HepG2 (cell line): ENCODE measurements around the gene DLAT. TPM values are rescaled to one million over a fixed set of nuclear protein-coding genes. Genes with fewer than 3 reads are reported as not detected.

Experiments
- AGO2 ChIP-seq: fragments of 200-400 bp; formaldehyde crosslinking; optimal IDR thresholded peaks from 2 replicates; pipeline ENCODE3; 2017; ENCODE audit warnings: mild to moderate bottlenecking, low read depth, low read length, moderate library complexity
- CAMTA2 ChIP-seq: sonication (generic); formaldehyde crosslinking; IDR thresholded peaks from 2 replicates; pipeline ENCODE4 v1.4.0; 2020; ENCODE audit warnings: mild to moderate bottlenecking, missing genetic modification reagents, borderline replicate concordance
- CC2D1A ChIP-seq: sonication (generic); formaldehyde crosslinking; IDR thresholded peaks from 2 replicates; pipeline ENCODE4 v1.8.1; 2023; ENCODE audit warnings: mild to moderate bottlenecking, missing genetic modification reagents
- GFI1 ChIP-seq: sonication (generic); formaldehyde crosslinking; IDR thresholded peaks from 2 replicates; pipeline ENCODE4 v1.5.0; 2020; ENCODE audit warnings: missing genetic modification reagents, mild to moderate bottlenecking, borderline replicate concordance
- GMEB1 ChIP-seq: sonication (generic); formaldehyde crosslinking; IDR thresholded peaks from 2 replicates; pipeline ENCODE4 v1.5.1; 2020; ENCODE audit warnings: missing genetic modification reagents, mild to moderate bottlenecking, borderline replicate concordance
- HMGXB4 ChIP-seq, 2 experiments: sonication (generic) in 1 of 2; formaldehyde crosslinking in 1 of 2; IDR thresholded peaks; 2 replicates each; pipeline versions ENCODE4 v1.4.0 to v1.6.1; 2018 to 2020; ENCODE audit warnings: missing genetic modification reagents in 2 of 2, borderline replicate concordance in 1 of 2, low read depth in 1 of 2, mild to moderate bottlenecking in 1 of 2, missing biosample characterization in 1 of 2
- KDM5A ChIP-seq: fragments of 200-600 bp; sonication (generic); IDR thresholded peaks from 2 replicates; pipeline ENCODE4 v1.7.0; 2018; ENCODE audit warnings: antibody characterized with exemption, mild to moderate bottlenecking, low read length, borderline replicate concordance
- MTF1 ChIP-seq: sonication (generic); formaldehyde crosslinking; IDR thresholded peaks from 2 replicates; pipeline ENCODE4 v1.5.0; 2020; ENCODE audit warnings: missing genetic modification reagents
- NBN ChIP-seq: fragments of 450-650 bp; conservative IDR thresholded peaks from 2 replicates; pipeline ENCODE4 v1.6.1; 2017
- RNF219 ChIP-seq: sonication (generic); formaldehyde crosslinking; IDR thresholded peaks from 2 replicates; pipeline ENCODE4 v1.5.0; 2020; ENCODE audit warnings: mild to moderate bottlenecking, missing genetic modification reagents
- STAT5B ChIP-seq: sonication (generic); formaldehyde crosslinking; IDR thresholded peaks from 2 replicates; pipeline ENCODE4 v1.4.0; 2020; ENCODE audit warnings: missing genetic modification reagents
- ZNF225 ChIP-seq: sonication (generic); formaldehyde crosslinking; IDR thresholded peaks from 2 replicates; pipeline ENCODE4 v1.4.0; 2020; ENCODE audit warnings: mild to moderate bottlenecking, missing genetic modification reagents
- ZNF441 ChIP-seq: sonication (generic); formaldehyde crosslinking; IDR thresholded peaks from 2 replicates; pipeline ENCODE4 v1.7.0; 2021; ENCODE audit warnings: missing genetic modification reagents, borderline replicate concordance
- ZNF460 ChIP-seq: sonication (generic); formaldehyde crosslinking; IDR thresholded peaks from 2 replicates; pipeline ENCODE4 v1.5.1; 2020; ENCODE audit warnings: missing genetic modification reagents, mild to moderate bottlenecking, borderline replicate concordance
- ZNF501 ChIP-seq: sonication (generic); formaldehyde crosslinking; IDR thresholded peaks from 2 replicates; pipeline ENCODE4 v1.5.1; 2020; ENCODE audit warnings: mild to moderate bottlenecking, moderate library complexity, missing genetic modification reagents
- ZNF747 ChIP-seq: sonication (generic); formaldehyde crosslinking; IDR thresholded peaks from 2 replicates; pipeline ENCODE4 v1.8.1; 2023; ENCODE audit warnings: missing genetic modification reagents, mild to moderate bottlenecking, borderline replicate concordance
- ZNF75D ChIP-seq: sonication (generic); formaldehyde crosslinking; IDR thresholded peaks from 2 replicates; pipeline ENCODE4 v1.8.1; 2023; ENCODE audit warnings: missing genetic modification reagents, mild to moderate bottlenecking, borderline replicate concordance
- ZNF772 ChIP-seq: sonication (generic); formaldehyde crosslinking; IDR thresholded peaks from 2 replicates; pipeline ENCODE4 v1.5.0; 2020; ENCODE audit warnings: mild to moderate bottlenecking, missing genetic modification reagents
- polyA plus RNA-seq, 8 experiments: library from polyadenylated mRNA; depleted of rRNA in 3 of 8; stranded (reverse) in 7 of 8; unstranded in 1 of 8; fragments of >200 nt; fragmentation: Illumina TruSeq in 4 of 8; extraction: Trizol in 4 of 8; gene quantifications; 2 replicates each; pipeline versions ENCODE4 v1.2.1 to v1.2.3, GENCODE V29; 2011 to 2016; ENCODE audit warnings: low read depth in 4 of 8, missing spikeins in 1 of 8, mixed read lengths in 1 of 8; ENCODE audit not compliant: insufficient read depth in 1 of 8
- total RNA-seq, 5 experiments: library from RNA; depleted of rRNA; stranded (reverse); fragments of >200 nt; fragmentation: Illumina TruSeq; extraction: Trizol; gene quantifications; 2 replicates each; pipeline ENCODE4 v1.2.3, GENCODE V29; 2016; ENCODE audit warnings: low read depth in 1 of 5
- TF ChIP-seq, protein P1 (sequence below): sonication (generic); formaldehyde crosslinking; IDR thresholded peaks from 2 replicates; pipeline ENCODE4 v1.4.0; 2020; ENCODE audit warnings: mild to moderate bottlenecking, missing genetic modification reagents
- TF ChIP-seq, protein P2 (sequence below): IDR thresholded peaks from 2 replicates; pipeline ENCODE4 v1.6.1; 2016; ENCODE audit warnings: mild to moderate bottlenecking, missing biosample characterization, missing genetic modification reagents

Gene DLAT
- total and polyA plus RNA-seq, 2 of the 13 experiments (the other 11 are each of a cell fraction or from before 2014, with no cell fraction given), result 26.4 to 62.2 TPM

GRCh38 chr11:112086422-112087191 is 61.4 kb downstream of the DLAT start, which contains the start of the genes SDHD and TIMM8B (continued):
- TF ChIP-seq GMEB1 (CRISPR knock-in tag) (peak; percentile 84), MTF1 (CRISPR knock-in tag) (no peak), ZNF501 (CRISPR knock-in tag) (peak; percentile 75), ZNF441 (no peak; the same call in 1 of the 2 replicates), ZNF225 (peak; percentile 82; the same call in 1 of the 2 replicates), ZNF772 (CRISPR knock-in tag) (0 out of 2 replicates have a peak, but pooled peaks have one; percentile 59), AGO2 (peak; percentile 60), ZNF75D (CRISPR knock-in tag) (no peak), RNF219 (no peak), STAT5B (CRISPR knock-in tag) (no peak), ZNF460 (CRISPR knock-in tag) (no peak), HMGXB4 (CRISPR knock-in tag; IDR thresholded peaks at IDR 0.05; ENCODE audit: borderline replicate concordance in 1 of 2, low read depth in 1 of 2) (peak; percentile 88 to 94), CC2D1A (no peak), NBN (no peak), ZNF747 (CRISPR knock-in tag) (peak; percentile 54; the same call in 1 of the 2 replicates), CAMTA2 (peak; percentile 48; the same call in 1 of the 2 replicates), GFI1 (CRISPR knock-in tag) (no peak), KDM5A (peak; percentile 91)
- TF ChIP-seq, protein P1, sequence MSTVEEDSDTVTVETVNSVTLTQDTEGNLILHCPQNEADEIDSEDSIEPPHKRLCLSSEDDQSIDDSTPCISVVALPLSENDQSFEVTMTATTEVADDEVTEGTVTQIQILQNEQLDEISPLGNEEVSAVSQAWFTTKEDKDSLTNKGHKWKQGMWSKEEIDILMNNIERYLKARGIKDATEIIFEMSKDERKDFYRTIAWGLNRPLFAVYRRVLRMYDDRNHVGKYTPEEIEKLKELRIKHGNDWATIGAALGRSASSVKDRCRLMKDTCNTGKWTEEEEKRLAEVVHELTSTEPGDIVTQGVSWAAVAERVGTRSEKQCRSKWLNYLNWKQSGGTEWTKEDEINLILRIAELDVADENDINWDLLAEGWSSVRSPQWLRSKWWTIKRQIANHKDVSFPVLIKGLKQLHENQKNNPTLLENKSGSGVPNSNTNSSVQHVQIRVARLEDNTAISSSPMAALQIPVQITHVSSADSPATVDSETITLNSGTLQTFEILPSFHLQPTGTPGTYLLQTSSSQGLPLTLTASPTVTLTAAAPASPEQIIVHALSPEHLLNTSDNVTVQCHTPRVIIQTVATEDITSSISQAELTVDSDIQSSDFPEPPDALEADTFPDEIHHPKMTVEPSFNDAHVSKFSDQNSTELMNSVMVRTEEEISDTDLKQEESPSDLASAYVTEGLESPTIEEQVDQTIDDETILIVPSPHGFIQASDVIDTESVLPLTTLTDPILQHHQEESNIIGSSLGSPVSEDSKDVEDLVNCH, result no peak
- TF ChIP-seq, protein P2, sequence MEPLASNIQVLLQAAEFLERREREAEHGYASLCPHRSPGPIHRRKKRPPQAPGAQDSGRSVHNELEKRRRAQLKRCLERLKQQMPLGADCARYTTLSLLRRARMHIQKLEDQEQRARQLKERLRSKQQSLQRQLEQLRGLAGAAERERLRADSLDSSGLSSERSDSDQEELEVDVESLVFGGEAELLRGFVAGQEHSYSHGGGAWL (CRISPR knock-in tag), result peak; percentile 40; the same call in 1 of the 2 replicates
